GM15510 (cell line): ENCODE results near the gene TMEM43.

Experiments used
- POLR2A ChIP-seq: IDR thresholded peaks from 3 replicates; pipeline ENCODE4 v1.6.1; 2011; ENCODE audit warnings: borderline replicate concordance; ENCODE audit not compliant: insufficient read length; ENCODE audit errors: extremely low read depth

The TMEM43 gene

DNA sequence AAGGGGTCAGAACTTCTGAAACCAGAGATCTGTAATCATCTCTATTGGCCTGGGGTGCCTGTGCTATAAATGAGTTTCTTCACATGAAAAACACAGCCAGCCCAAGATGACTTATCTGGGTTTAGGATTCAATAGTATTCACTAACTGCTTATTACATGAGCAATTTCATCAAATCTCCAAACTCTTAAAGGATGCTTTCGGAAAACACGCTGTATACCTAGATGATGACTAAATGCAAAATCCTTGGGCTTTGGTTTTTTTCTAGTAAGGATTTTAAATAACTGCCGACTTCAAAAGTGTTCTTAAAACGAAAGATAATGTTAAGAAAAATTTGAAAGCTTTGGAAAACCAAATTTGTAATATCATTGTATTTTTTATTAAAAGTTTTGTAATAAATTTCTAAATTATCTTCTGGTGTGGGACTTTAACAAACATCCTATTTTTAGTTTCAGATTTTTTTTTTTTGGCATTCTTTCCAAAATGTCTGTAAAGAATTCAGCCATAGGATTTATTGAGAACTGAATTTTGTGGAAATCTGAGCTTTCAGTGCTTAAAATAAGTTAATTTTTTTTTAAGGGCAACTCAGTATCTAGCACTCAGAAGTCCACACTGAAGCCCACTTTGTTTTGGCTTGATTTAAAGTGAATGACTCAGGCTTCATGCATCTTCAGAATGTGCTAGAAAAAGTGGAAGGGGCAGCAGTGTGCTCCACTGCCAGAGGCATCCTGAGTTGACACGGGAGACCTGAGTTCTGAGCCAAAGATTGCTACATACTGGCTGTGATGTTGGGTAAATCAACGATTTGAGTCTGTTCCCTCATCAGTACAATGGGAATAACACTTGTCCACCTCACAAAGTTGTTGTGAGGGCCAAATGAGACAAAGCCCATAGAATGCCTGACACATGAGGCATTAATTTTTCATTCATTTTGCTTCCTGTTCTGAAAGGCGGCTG is 18.7 kb downstream of the TMEM43 start:
- TF ChIP-seq POLR2A: no peak

DNA sequence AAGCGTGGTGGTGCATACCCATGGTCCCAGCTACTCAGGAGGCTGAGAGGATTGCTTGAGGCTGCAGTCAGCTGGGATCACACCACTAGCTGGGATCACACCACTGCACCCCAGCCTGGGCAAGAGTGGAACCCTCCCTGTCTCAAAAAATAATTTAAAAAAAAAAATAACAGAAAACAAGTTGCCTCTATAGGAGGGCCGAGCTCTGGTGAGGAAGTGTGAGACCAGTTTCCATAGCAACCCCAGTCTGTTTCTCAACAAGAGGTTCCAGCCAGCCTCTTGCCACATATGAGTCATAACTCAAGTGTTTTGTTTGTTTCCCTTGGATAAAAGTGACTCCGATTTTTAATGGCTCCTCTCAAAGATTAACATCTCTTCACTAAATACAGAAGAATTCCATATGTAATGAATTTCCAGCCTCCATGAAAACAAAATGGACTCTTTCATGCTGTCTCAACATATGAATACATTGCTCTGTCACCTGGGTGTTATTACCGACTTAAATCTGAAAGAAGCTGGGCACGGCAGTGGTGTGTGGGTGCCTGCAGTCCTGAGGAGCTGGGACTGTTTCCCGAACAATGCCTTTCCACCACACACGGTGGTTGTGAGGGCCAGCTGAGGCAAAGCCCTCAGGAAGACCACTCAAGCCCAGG is 19.7 kb downstream of the TMEM43 start:
- no peak for TF ChIP-seq POLR2A

DNA sequence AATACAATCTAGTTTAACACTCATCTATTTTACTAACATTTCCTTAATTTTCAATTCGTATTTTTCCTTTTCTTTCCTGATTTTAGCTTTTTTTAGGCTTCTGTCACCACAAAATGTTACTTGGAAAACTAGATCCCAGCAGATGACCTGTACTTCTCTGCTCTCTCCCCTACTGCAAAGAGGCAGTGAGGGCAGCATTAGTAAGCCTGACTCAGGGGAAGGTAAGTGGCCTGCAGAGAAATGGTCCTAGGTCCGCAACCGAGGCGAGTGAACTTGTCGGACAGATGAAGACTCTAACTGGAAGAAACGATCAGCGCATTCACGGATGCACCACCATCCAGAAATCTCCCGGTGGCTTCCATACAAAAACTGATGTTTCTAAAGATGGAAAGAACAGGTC is 20.4 kb downstream of the TMEM43 start:
- no peak for TF ChIP-seq POLR2A

DNA sequence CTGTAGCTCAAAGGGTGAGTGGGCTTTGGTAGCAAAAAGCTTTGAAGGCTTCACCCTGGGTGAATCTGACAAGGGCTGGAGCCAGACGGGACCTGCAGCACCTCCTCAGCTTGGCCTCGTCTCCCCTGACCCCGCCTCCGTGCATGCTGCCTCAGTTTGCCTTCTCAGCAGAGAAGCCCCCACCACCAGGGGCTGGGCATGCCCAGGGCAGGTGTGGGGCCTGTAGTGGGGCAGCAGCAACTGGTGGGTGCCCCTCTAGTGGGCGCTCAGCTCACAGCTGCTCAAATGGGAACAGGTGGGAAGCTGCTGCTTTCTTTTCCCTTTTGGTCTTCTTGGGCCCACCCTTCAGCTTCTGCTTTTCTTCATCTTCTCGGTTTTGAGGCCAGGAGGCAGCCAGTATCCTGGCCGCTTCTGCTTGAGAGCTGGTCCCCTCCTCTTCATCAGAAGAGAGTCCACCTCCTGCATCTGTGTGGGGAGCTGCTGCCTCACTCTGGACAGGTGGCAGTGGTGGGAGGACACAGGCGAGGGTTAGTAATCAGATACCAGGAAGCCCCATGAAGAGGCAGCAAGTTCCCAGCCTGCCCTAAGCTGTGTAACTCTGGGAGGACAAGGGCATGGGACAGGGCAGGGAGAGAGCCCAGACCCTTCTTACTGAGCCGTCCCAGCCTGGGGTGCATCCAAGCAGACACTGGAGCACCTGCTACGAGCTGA is 21.0 kb downstream of the TMEM43 start:
- TF ChIP-seq POLR2A: no peak

DNA sequence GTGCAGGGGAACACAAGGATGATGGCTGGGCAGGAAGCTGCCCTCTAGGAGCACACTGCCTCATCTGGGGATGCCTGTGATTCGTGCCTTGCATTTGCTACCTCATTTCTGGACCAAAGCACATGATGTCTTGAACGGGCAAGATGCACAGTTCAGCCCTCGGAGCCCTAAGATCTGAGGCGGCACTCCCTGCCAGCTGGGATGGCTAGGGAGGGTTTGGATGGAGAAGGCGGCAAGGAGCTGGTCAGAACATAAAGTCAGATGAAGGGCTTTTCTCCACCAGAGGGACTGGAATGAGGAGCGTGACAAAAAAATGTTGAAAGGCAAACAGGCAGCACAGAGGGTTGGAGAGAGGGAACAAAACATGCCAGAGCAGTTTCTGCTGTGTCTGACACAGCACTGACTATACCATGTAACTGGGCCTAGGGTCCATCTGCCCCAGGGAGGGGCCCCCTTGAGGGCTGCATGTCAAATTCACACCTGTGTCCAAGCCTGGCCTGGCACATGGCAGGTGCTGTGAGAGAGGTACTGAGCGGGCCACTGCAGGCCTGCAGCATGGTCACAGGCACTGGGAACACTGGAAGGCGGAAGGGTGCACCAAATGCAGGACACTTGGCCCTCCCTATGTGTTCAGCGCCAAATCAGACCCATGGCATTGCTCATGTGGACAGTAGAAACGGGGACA is 21.7 kb downstream of the TMEM43 start:
- no peak for TF ChIP-seq POLR2A

DNA sequence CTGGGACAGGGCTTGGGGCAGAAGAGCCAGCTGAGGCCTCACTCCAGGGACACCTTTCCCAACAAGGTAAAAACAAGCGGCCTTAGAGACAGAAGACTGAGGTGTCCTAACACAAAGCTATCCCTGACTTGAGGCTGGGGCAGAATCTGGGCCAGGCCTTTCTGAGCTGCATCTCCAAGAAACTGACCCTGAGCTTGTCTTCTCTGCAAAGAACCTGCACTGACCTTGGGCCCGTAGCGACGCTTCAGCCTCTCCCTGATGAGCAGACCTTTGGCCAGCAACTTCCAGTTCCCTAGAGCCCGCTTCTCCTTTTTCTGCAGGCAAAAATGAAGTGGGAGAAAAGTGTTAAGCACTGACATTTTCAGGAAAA is 22.2 kb downstream of the TMEM43 start:
- TF ChIP-seq POLR2A: no peak

DNA sequence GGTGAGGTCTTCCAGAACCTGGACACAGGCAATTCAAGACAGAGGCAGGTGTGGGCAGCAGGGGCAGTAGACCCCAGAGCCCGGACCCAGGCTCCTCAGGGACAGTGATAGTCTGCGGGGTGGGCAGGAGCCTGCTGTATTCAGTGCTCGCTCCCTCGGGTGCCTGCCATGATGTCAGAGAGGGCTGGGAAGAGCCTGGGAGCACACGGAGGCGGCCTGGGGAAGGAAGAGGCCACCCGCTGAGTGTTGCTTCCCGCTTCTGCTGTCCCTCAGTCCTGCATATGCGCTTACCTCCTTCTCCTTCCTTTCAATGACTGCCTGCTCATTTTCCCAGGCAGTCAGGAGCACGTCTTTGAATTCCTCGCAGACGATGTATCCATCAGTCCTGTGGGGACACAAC is 22.8 kb downstream of the TMEM43 start:
- no peak for TF ChIP-seq POLR2A

DNA sequence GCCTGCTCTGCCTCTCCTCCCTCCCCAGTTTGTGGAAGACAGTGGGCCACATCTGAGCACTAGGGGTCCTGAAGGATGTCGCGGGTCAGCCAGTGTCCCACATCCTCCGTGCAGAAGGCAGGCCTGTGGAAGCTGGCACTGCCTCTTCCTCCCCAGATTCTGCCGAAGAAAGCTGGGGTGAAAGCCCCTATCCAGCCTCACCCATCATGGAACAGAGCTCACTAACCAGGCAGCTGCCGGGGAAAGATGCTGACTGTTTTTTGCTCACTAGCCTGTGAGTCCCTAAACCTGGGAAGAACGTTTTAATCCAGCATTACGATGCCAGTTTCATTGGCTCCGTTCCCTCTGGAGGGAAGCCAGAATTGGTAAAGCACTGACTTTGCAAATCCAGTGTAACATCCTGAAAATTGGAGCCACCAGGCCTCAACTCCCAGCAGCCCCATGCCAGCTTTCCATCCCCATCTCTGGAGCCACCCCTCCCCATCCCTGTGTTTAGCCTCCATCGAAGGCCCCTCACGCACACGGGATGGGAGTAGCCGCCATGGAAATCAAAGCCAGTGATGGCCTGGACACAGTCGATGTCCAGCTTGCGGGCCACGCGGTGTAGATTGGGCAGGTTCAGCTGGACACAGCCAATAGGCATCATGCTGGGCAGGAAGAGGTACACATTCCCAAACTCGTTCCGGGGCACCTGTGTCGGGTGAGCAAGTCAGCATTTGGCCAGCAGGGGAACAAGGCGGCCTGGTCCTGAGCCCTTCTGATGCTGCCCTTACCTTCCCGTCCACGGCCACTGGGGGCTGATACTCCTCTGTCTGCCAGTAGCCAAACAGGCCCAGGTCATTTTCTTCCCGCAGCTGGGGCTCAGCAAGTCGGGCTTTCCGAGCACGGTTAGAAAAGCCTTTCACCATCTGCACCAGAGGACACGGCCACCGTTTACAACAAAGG is 23.5 kb downstream of the TMEM43 start:
- TF ChIP-seq POLR2A: no peak

DNA sequence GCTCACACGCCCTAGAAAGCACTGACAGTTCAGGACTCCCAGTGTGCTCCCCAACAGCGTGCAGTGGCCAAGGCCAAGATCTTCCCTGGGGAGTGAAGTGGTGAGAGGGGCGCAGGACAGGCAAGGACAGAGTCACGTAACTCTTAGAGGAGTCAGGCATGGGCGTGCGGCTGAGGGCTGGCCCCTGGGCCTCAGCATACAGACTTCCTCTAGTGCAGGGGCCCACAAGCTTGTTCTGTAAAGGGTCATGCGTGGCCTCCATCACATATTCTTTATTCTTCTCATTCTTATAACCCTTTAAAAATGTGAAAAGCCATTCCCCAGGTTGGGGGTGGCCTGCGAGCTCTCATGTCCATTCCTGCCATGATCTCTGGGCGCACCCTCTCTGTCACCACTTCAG is 25.2 kb downstream of the TMEM43 start:
- TF ChIP-seq POLR2A: no peak

DNA sequence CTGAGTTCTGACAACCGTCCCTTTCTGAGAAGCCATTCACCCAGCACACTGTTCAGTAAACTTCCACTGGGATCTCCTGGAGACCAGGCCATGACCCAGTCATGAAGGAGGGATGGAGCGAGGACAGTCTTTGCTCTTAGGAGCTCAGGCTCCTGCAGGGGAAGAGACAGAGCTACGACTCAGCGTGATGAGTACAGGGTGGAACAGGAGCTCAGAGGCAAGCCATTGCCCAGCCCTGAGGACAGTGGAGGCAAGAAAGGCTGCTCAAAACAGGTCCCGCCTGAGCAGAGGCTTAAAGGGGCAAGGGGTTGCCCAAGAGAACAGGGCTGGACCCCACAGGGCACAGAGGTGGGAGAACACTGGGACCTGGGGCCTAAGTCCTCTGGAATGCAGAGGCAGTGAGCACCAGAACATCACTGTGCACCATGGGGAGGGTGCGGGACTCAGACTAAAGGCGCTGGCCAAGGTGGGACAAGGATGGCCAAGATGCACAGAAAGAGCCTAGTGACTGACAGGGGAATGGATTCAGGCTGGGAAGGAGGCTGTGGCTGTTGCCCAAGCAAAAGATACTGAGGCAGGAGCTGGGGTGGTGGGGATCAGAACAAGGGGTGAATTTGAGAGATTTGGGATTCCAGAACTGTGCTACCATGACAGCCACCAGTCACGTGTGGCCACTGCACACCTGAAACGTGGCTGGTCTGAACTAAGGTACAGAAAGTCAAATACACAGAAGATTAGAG is 25.8 kb downstream of the TMEM43 start:
- TF ChIP-seq POLR2A: no peak

DNA sequence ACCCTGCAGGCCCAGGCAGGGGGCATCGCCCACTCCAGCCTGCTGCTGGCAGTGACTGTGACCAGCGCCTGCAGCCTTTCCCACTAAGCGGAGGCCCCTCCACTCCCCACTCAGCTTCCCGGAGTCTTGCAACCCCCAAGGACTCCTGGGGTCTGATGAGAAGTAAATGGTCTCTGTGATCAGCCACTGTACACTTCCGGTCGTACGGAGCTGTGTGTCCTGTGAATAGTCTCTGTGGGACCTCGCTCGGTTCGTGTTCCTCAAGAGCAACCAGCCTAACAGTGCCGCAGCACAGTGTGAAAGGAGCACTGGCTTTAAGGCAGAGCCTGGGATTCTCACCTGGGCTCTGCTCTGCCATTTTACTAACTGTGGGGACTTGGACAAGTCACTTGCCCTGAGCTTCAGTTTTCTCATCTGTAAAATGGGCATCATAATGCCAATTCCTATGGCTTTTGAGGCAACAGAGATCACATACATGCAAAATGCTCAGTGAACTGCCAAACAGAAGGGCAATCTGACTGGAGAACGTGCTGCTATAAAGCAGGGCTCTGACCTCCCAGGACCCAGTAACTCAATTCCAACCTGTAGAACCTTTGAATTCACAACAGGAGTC is 26.7 kb downstream of the TMEM43 start:
- no peak for TF ChIP-seq POLR2A

DNA sequence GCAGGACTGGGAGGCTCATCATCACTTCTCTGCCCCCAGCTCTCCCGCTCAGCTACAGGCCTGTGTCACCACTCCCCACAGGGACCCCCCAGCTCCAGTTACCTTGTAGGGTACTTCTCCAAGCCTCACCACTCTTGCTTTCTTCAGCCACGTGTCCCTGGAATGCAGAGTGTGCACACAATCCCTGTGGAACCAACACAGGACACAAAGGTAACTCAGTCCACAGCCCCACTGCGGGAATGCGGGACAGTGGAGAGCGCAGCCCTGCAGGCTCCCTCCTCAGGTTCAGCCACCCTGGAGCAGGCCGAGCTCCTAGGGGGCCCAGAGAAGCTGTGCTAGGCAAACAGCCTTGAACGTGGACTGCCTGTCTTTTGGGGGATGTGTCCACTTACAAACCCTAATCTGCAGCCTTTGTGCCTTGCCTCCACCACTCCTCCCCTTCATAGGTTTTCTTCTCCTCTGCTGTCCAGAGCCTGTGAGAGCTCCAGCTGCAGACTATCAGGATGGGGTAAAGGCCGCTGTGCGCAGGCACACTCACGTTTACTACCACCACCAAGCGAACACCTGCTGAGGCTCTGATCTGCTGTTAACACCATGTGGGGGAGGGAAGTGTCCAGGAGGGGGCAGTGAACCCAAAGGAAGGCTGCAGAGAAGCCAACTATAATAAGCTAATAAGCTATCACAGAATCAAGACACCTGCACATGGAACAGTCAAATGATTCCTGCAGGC is 27.5 kb downstream of the TMEM43 start:
- no peak for TF ChIP-seq POLR2A
